DMS53 treated with DMSO at 0.1 percent for 48 hours (cell line): ENCODE results near the gene NLRP10.
A peak's percentile ranks its signal among the peaks of the same experiment; 100 is the strongest.

ENCODE experiments used
- DNase-seq: peaks from one replicate; lab custom pipeline; 2025; ENCODE audit not compliant: unreplicated experiment; lab: John Stamatoyannopoulos, UW

The NLRP10 gene

GRCh38 chr11:7977232-7977917, 12.1 kb upstream of the NLRP10 start:
- DNase-seq, result no peak

GRCh38 chr11:7974668-7975067, 9.4 kb upstream of the NLRP10 start:
- DNase-seq, result no peak

- DNase-seq, result no peak
Observed at GRCh38 chr11:7973011-7973410, 7.8 kb upstream of the NLRP10 start.

- DNase-seq, result no peak
Observed at GRCh38 chr11:7971846-7972245, 6.6 kb upstream of the NLRP10 start.

GRCh38 chr11:7969756-7970646, 4.8 kb upstream of the NLRP10 start:
- no peak for DNase-seq

GRCh38 chr11:7968686-7969085, 3.4 kb upstream of the NLRP10 start:
- no peak for DNase-seq

GRCh38 chr11:7967826-7968225, 2.6 kb upstream of the NLRP10 start:
- DNase-seq, result no peak

- no peak for DNase-seq
Observed at GRCh38 chr11:7967097-7967496, 1.9 kb upstream of the NLRP10 start.

GRCh38 chr11:7964873-7965272, 374 bp downstream of the NLRP10 start:
- no peak for DNase-seq

GRCh38 chr11:7964261-7964660, 986 bp downstream of the NLRP10 start:
- no peak for DNase-seq

GRCh38 chr11:7955191-7955590, 10.1 kb downstream of the NLRP10 start:
- DNase-seq, result peak; percentile 80

- DNase-seq, result no peak
Observed at GRCh38 chr11:7949934-7950333, 15.3 kb downstream of the NLRP10 start.

GRCh38 chr11:7944123-7944522, 21.1 kb downstream of the NLRP10 start:
- no peak for DNase-seq

GRCh38 chr11:7941608-7942007, 23.6 kb downstream of the NLRP10 start, which contains the start of gene OR10A3:
OR10A3 (minus strand) TSS chr11:7941708; CDS start chr11:7939520, 2,188 bp downstream.
- DNase-seq, result no peak

- no peak for DNase-seq
Observed at GRCh38 chr11:7941146-7941545, 24.1 kb downstream of the NLRP10 start.

GRCh38 chr11:7936615-7937014, 28.6 kb downstream of the NLRP10 start:
- DNase-seq, result peak; percentile 76

GRCh38 chr11:7931168-7931567, 34.1 kb downstream of the NLRP10 start, which contains the start of gene OR10A6:
OR10A6 (minus strand) TSS chr11:7931268; CDS start chr11:7928662, 2,606 bp downstream.
- no peak for DNase-seq

- DNase-seq, result no peak
Observed at GRCh38 chr11:7927635-7928034, 37.6 kb downstream of the NLRP10 start.

GRCh38 chr11:7924536-7924935, 40.7 kb downstream of the NLRP10 start:
- no peak for DNase-seq

GRCh38 chr11:7918141-7918540, 47.1 kb downstream of the NLRP10 start:
- no peak for DNase-seq
